Endodermal cell (in vitro differentiated cells): ENCODE data around the gene POLE. TPM values are rescaled to one million over a fixed set of nuclear protein-coding genes. Genes with fewer than 3 reads are reported as not detected.

ENCODE experiments used
- DNase-seq: peaks from one replicate; pipeline ENCODE4 v3.0.0-alpha.2; 2017
- H3K27ac ChIP-seq: 2 replicates; pipeline ENCODE4 v1.5.1; 2013; ENCODE audit warnings: mild to moderate bottlenecking, low read depth, low read length, moderate library complexity
- H3K27me3 ChIP-seq: 2 replicates; pipeline ENCODE4 v1.6.1; 2013; ENCODE audit warnings: mild to moderate bottlenecking, low read length, moderate library complexity; ENCODE audit not compliant: insufficient read depth, control insufficient read depth, poor library complexity, severe bottlenecking
- H3K36me3 ChIP-seq: 2 replicates; pipeline ENCODE4 v1.7.0; 2013; ENCODE audit warnings: mild to moderate bottlenecking, low read length, moderate library complexity; ENCODE audit not compliant: control insufficient read depth, insufficient read depth
- H3K4me1 ChIP-seq: one replicate; pipeline ENCODE4 v1.7.0; 2013; ENCODE audit warnings: low read length; ENCODE audit not compliant: control insufficient read depth, insufficient read depth
- H3K4me3 ChIP-seq: 2 replicates; pipeline ENCODE4 v1.5.1; 2013; ENCODE audit warnings: mild to moderate bottlenecking, low read length, moderate library complexity
- H3K9ac ChIP-seq: 2 replicates; pipeline ENCODE4 v1.6.1; 2013; ENCODE audit warnings: mild to moderate bottlenecking, low read length, moderate library complexity; ENCODE audit not compliant: poor library complexity, severe bottlenecking; ENCODE audit errors: extremely low read depth
- H3K9me3 ChIP-seq: 2 replicates; pipeline ENCODE4 v1.6.1; 2013; ENCODE audit warnings: mild to moderate bottlenecking, low read length, moderate library complexity; ENCODE audit not compliant: control insufficient read depth
- H3K27ac Mint-ChIP-seq: 2 replicates; pipeline ENCODE4 v1.8.0; 2020; ENCODE audit warnings: mixed read lengths
- H3K27me3 Mint-ChIP-seq: 2 replicates; pipeline ENCODE4 v1.8.0; 2021; ENCODE audit warnings: mild to moderate bottlenecking, mixed read lengths; ENCODE audit not compliant: insufficient read depth
- H3K36me3 Mint-ChIP-seq: 2 replicates; pipeline ENCODE4 v1.8.0; 2020; ENCODE audit warnings: low read depth, mixed read lengths
- H3K4me1 Mint-ChIP-seq: 2 replicates; pipeline ENCODE4 v1.8.0; 2020; ENCODE audit warnings: mixed read lengths
- H3K4me3 Mint-ChIP-seq: 2 replicates; pipeline ENCODE4 v1.8.0; 2020; ENCODE audit warnings: mild to moderate bottlenecking, moderate library complexity, mixed read lengths
- H3K9me3 Mint-ChIP-seq: 2 replicates; pipeline ENCODE4 v1.8.0; 2020; ENCODE audit warnings: mild to moderate bottlenecking, mixed read lengths
- WGBS, 2 experiments: methylation state at CpG; one replicate each; pipeline versions ENCODE4 v1.1.5 to v1.1.7; 2013; ENCODE audit warnings: missing lambda C conversion rate in 2 of 2, mixed read lengths in 1 of 2; ENCODE audit not compliant: insufficient coverage in 1 of 2, insufficient read length in 1 of 2; 5-methylcytosine and 5-hydroxymethylcytosine counted together
- total RNA-seq, 2 donors: library from RNA; stranded (reverse); fragmentation: NEBNext Ultra II Directional in 1 of 2; extraction: Animal tissue kit (Norgen Biotek cat#: 25700) in 1 of 2; gene quantifications; 2 replicates in 1 of 2; 3 replicates in 1 of 2; pipeline ENCODE4 v1.2.1, GENCODE V29; 2021
- TF ChIP-seq, protein P1 (sequence below): fragments of 200-600 bp; sonication (generic); conservative IDR thresholded peaks from 2 replicates; pipeline ENCODE4 v1.5.0; 2021; ENCODE audit warnings: antibody characterized with exemption, mild to moderate bottlenecking

POLE gene
- total RNA-seq, 2 donors from 2014 or later, result 165 to 212 TPM

- peaks cover 91% of the 10 kb centered on the region for H3K27me3 ChIP-seq
- H3K9me3 ChIP-seq, result peaks cover 26% of the 10 kb centered on the region
- Mint-ChIP-seq H3K27me3 (peaks cover 92% of the 10 kb centered on the region), H3K9me3 (peaks cover 43% of the 10 kb centered on the region), H3K4me1 (no peaks in the 10 kb centered on the region), H3K36me3 (peaks cover 2% of the 10 kb centered on the region), H3K27ac (no peak overlapping the region), H3K4me3 (no peak overlapping the region)
- no peaks in the 10 kb centered on the region for H3K36me3 ChIP-seq
- H3K9ac ChIP-seq, result no peak overlapping the region
- no peaks in the 10 kb centered on the region for H3K4me1 ChIP-seq
- no peak overlapping the region for H3K4me3 ChIP-seq
- DNase-seq, result no peak
- 73 to 82% methylated on average over 4 to 5 of the region's 5 CpGs for WGBS, 2 experiments
- TF ChIP-seq, protein P1, sequence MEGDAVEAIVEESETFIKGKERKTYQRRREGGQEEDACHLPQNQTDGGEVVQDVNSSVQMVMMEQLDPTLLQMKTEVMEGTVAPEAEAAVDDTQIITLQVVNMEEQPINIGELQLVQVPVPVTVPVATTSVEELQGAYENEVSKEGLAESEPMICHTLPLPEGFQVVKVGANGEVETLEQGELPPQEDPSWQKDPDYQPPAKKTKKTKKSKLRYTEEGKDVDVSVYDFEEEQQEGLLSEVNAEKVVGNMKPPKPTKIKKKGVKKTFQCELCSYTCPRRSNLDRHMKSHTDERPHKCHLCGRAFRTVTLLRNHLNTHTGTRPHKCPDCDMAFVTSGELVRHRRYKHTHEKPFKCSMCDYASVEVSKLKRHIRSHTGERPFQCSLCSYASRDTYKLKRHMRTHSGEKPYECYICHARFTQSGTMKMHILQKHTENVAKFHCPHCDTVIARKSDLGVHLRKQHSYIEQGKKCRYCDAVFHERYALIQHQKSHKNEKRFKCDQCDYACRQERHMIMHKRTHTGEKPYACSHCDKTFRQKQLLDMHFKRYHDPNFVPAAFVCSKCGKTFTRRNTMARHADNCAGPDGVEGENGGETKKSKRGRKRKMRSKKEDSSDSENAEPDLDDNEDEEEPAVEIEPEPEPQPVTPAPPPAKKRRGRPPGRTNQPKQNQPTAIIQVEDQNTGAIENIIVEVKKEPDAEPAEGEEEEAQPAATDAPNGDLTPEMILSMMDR, result no peak
- no peak overlapping the region for H3K27ac ChIP-seq
These were observed 73.1 kb downstream of the POLE start for GRCh38 chr12:132614029-132614428.

GRCh38 chr12:132611620-132612019 lies 75.5 kb downstream of the POLE start:
- Histone ChIP-seq H3K36me3 (no peaks in the 10 kb centered on the region), H3K27me3 (peaks cover 97% of the 10 kb centered on the region), H3K9ac (no peak overlapping the region), H3K4me1 (no peaks in the 10 kb centered on the region), H3K27ac (no peak overlapping the region), H3K9me3 (peaks cover 11% of the 10 kb centered on the region), H3K4me3 (no peak overlapping the region)
- Mint-ChIP-seq H3K36me3 (no peaks in the 10 kb centered on the region), H3K27me3 (peaks cover 95% of the 10 kb centered on the region), H3K4me3 (no peak overlapping the region), H3K4me1 (no peaks in the 10 kb centered on the region), H3K9me3 (peaks cover 27% of the 10 kb centered on the region), H3K27ac (no peak overlapping the region)
- TF ChIP-seq, protein P1, result no peak
- DNase-seq, result no peak
- 84 to 86% methylated on average over 10 of the region's 10 CpGs for WGBS, 2 experiments

- no peak overlapping the region for H3K27ac Mint-ChIP-seq
- H3K4me3 Mint-ChIP-seq, result no peak overlapping the region
- 81 to 88% methylated on average over 9 to 33 of the region's 33 CpGs for WGBS, 2 experiments
- Histone ChIP-seq H3K36me3 (no peaks in the 10 kb centered on the region), H3K9ac (no peak overlapping the region), H3K4me1 (no peaks in the 10 kb centered on the region), H3K9me3 (peaks cover 5% of the 10 kb centered on the region), H3K27me3 (peaks cover 97% of the 10 kb centered on the region), H3K4me3 (no peak overlapping the region), H3K27ac (no peak overlapping the region)
- peaks cover 22% of the 10 kb centered on the region for H3K9me3 Mint-ChIP-seq
- H3K36me3 Mint-ChIP-seq, result no peaks in the 10 kb centered on the region
- no peak for DNase-seq
- H3K4me1 Mint-ChIP-seq, result no peaks in the 10 kb centered on the region
- TF ChIP-seq, protein P1, result no peak
- H3K27me3 Mint-ChIP-seq, result peaks cover 95% of the 10 kb centered on the region
These were observed 76.1 kb downstream of the POLE start for GRCh38 chr12:132610866-132611602.
